ENCODE results near the gene MPP4. TPM values are rescaled to one million over a fixed set of nuclear protein-coding genes. Genes with fewer than 3 reads are reported as not detected.

Gene MPP4
- total and polyA plus RNA-seq, 2 of the 13 experiments (the other 11 are each of a cell fraction or from before 2014, with no cell fraction given): not detected

GRCh38 chr2:201597397-201597796 lies 101.0 kb downstream of the MPP4 start (continued):
- no peak for TF ChIP-seq HOXA7 (CRISPR knock-in tag; IDR thresholded peaks at IDR 0.05)
- TF ChIP-seq IKZF5 (CRISPR knock-in tag; IDR thresholded peaks at IDR 0.05): no peak
- TF ChIP-seq ARID4A (CRISPR knock-in tag; IDR thresholded peaks at IDR 0.05; ENCODE audit: borderline replicate concordance): no peak
- TF ChIP-seq TCF7L2 (IDR thresholded peaks at IDR 0.05; ENCODE audit: low read depth, low read length): no peak

Small RNA genes lying within 50 kb of the gene (small RNA-seq; reads per million reads assigned to genes)
- gene RNU6-651P (ENCODE audit: insufficient read depth in 2 of 3, insufficient read length in 3 of 3, low read depth in 2 of 3, low replicate concordance in 1 of 3): 0 reads per million in 3 experiments

Other genes with a start within 250 kb of the MPP4 start
- gene TRAK2, start 247.2 kb downstream of the MPP4 start, total RNA-seq (2016; rRNA removed; fragmentation: Illumina TruSeq; extraction: Trizol): 21.0 and 32.4 TPM in 2 replicates
- 7.7 and 8.9 TPM in 2 replicates for gene TRAK2, start 247.2 kb downstream of the MPP4 start, polyA plus RNA-seq (2011; rRNA removed)
- gene STRADB, start 246.9 kb downstream of the MPP4 start, total RNA-seq (2016; rRNA removed; fragmentation: Illumina TruSeq; extraction: Trizol): 66.6 and 73.8 TPM in 2 replicates
- gene STRADB, start 246.9 kb downstream of the MPP4 start, polyA plus RNA-seq (2011; rRNA removed): 28.6 and 34.1 TPM in 2 replicates
- gene TMEM237, start 55.1 kb downstream of the MPP4 start, total RNA-seq (2016; rRNA removed; fragmentation: Illumina TruSeq; extraction: Trizol): 28.6 and 36.1 TPM in 2 replicates
- 16.6 and 21.8 TPM in 2 replicates for gene TMEM237, start 55.1 kb downstream of the MPP4 start, polyA plus RNA-seq (2011; rRNA removed)
- gene ALS2, start 82.3 kb upstream of the MPP4 start, total RNA-seq (2016; rRNA removed; fragmentation: Illumina TruSeq; extraction: Trizol): 19.3 and 25.4 TPM in 2 replicates
- 12.7 and 15.3 TPM in 2 replicates for gene ALS2, start 82.3 kb upstream of the MPP4 start, polyA plus RNA-seq (2011; rRNA removed)
- not detected in 2 replicates for gene CDK15, start 107.9 kb upstream of the MPP4 start, total RNA-seq (2016; rRNA removed; fragmentation: Illumina TruSeq; extraction: Trizol)
- not detected in 2 replicates for gene CDK15, start 107.9 kb upstream of the MPP4 start, polyA plus RNA-seq (2011; rRNA removed)